Lower leg skin (tissue), 3 donors: ENCODE data around the gene THEM5.

Source experiments
- POLR2A ChIP-seq, 2 donors: fragments of 450-650 bp; IDR thresholded peaks; one replicate each; pipeline ENCODE4 v1.6.1; 2016 to 2017; ENCODE audit warnings: antibody characterized with exemption in 2 of 2, mild to moderate bottlenecking in 1 of 2, moderate library complexity in 1 of 2
- TF ChIP-seq, protein P1 (sequence below), 3 donors: fragments of 450-650 bp; IDR thresholded peaks; one replicate each; pipeline ENCODE4 v1.5.1; 2016; ENCODE audit warnings: antibody characterized with exemption in 3 of 3, mild to moderate bottlenecking in 3 of 3, moderate library complexity in 2 of 3

- TF ChIP-seq, protein P1, sequence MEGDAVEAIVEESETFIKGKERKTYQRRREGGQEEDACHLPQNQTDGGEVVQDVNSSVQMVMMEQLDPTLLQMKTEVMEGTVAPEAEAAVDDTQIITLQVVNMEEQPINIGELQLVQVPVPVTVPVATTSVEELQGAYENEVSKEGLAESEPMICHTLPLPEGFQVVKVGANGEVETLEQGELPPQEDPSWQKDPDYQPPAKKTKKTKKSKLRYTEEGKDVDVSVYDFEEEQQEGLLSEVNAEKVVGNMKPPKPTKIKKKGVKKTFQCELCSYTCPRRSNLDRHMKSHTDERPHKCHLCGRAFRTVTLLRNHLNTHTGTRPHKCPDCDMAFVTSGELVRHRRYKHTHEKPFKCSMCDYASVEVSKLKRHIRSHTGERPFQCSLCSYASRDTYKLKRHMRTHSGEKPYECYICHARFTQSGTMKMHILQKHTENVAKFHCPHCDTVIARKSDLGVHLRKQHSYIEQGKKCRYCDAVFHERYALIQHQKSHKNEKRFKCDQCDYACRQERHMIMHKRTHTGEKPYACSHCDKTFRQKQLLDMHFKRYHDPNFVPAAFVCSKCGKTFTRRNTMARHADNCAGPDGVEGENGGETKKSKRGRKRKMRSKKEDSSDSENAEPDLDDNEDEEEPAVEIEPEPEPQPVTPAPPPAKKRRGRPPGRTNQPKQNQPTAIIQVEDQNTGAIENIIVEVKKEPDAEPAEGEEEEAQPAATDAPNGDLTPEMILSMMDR (IDR thresholded peaks at IDR 0.05): no peak
- no peak for TF ChIP-seq POLR2A (IDR thresholded peaks at IDR 0.05)
These were observed 24.6 kb downstream of the THEM5 start for GRCh38 chr1:151828921-151829320.
